H1 (cell line): ENCODE data around the gene MRPL20. TPM values are rescaled to one million over a fixed set of nuclear protein-coding genes. Genes with fewer than 3 reads are reported as not detected.

Source experiments
- CTCF ChIA-PET: fragments of 300-600 bp; sonication (Branson Sonifier 250); formaldehyde crosslinking; loops from one replicate; lab custom pipeline; 2021; ENCODE audit not compliant: partially characterized antibody; lab: Charles Lee
- POLR2A ChIA-PET: fragments of 300-600 bp; sonication (Branson Sonifier 250); formaldehyde crosslinking; loops from one replicate; lab custom pipeline; 2021; ENCODE audit warnings: inconsistent platforms; ENCODE audit not compliant: partially characterized antibody; lab: Charles Lee
- DNase-seq, 2 experiments: peaks; one replicate each; pipeline versions ENCODE4 v3.0.0 to v3.0.0-alpha.2; 2010 to 2022; ENCODE audit warnings: low spot score in 2 of 2, low read depth in 1 of 2, mixed read lengths in 1 of 2
- FAIRE-seq: peaks from 2 replicates; lab custom pipeline; 2011; peaks lifted over from hg19 to GRCh38; lab: Jason Lieb, UNC
- H2AFZ ChIP-seq: 2 replicates; pipeline ENCODE4 v1.8.1; 2012; ENCODE audit warnings: low read length, inconsistent platforms
- H2AK5ac ChIP-seq: 2 replicates; pipeline ENCODE4 v1.6.1; 2013; ENCODE audit warnings: low read depth, low read length
- H2BK120ac ChIP-seq: replicated peaks from 2 replicates; pipeline ENCODE3; 2013; ENCODE audit warnings: low read depth, low read length, inconsistent platforms
- H2BK12ac ChIP-seq: 2 replicates; pipeline ENCODE4 v1.6.1; 2013; ENCODE audit warnings: low read depth, low read length
- H2BK15ac ChIP-seq: 2 replicates; pipeline ENCODE4 v1.6.1; 2013; ENCODE audit warnings: low read length
- H2BK20ac ChIP-seq: 2 replicates; pipeline ENCODE4 v1.6.1; 2013; ENCODE audit warnings: low read length
- H2BK5ac ChIP-seq: 2 replicates; pipeline ENCODE4 v1.6.1; 2013; ENCODE audit warnings: low read depth, low read length
- H3K14ac ChIP-seq: 2 replicates; pipeline ENCODE4 v1.6.1; 2013; ENCODE audit warnings: inconsistent platforms; ENCODE audit not compliant: insufficient read length
- H3K18ac ChIP-seq: 2 replicates; pipeline ENCODE4 v1.6.1; 2013; ENCODE audit warnings: low read length; ENCODE audit errors: extremely low read depth
- H3K23ac ChIP-seq: 2 replicates; pipeline ENCODE4 v1.6.1; 2013; ENCODE audit warnings: inconsistent platforms; ENCODE audit not compliant: insufficient read length
- H3K23me2 ChIP-seq: 2 replicates; pipeline ENCODE4 v1.6.1; 2013; ENCODE audit warnings: low read depth, low read length
- H3K27ac ChIP-seq: 2 replicates; pipeline ENCODE4 v1.6.1; 2011; ENCODE audit warnings: low read depth, low read length, inconsistent platforms
- H3K27me3 ChIP-seq, 4 experiments: replicated peaks in 1 of 4; 1 replicate in 1 of 4; 2 replicates in 3 of 4; pipeline versions ENCODE4 v1.6.1 to v1.8.1; 2011 to 2013; ENCODE audit warnings: low read length in 3 of 4, mild to moderate bottlenecking in 3 of 4, inconsistent platforms in 2 of 4, mixed read lengths in 2 of 4, moderate library complexity in 1 of 4; ENCODE audit not compliant: control insufficient read depth in 3 of 4, insufficient read depth in 3 of 4; ENCODE audit errors: extremely low read depth in 1 of 4
- H3K36me3 ChIP-seq, 4 experiments: 2 replicates each; pipeline versions ENCODE4 v1.6.1 to v1.8.1; 2011 to 2013; ENCODE audit warnings: mild to moderate bottlenecking in 4 of 4, low read length in 3 of 4, moderate library complexity in 2 of 4, control low read depth in 1 of 4, inconsistent platforms in 1 of 4; ENCODE audit not compliant: insufficient read depth in 4 of 4, control insufficient read depth in 2 of 4
- H3K4ac ChIP-seq: replicated peaks from 2 replicates; pipeline ENCODE3; 2013; ENCODE audit warnings: low read length, low read depth, mixed read lengths, inconsistent platforms; ENCODE audit not compliant: insufficient read length
- H3K4me1 ChIP-seq, 4 experiments: replicated peaks in 1 of 4; 1 replicate in 1 of 4; 2 replicates in 3 of 4; pipeline versions ENCODE4 v1.6.1 to v1.8.1; 2011 to 2013; ENCODE audit warnings: low read length in 3 of 4, inconsistent platforms in 2 of 4, mixed read lengths in 1 of 4; ENCODE audit not compliant: insufficient read depth in 4 of 4, control insufficient read depth in 3 of 4
- H3K4me2 ChIP-seq, 2 experiments: 2 replicates each; pipeline versions ENCODE4 v1.6.1 to v1.8.1; 2011 to 2013; ENCODE audit warnings: low read depth in 2 of 2, low read length in 2 of 2, control low read depth in 1 of 2, inconsistent platforms in 1 of 2, mild to moderate bottlenecking in 1 of 2; ENCODE audit not compliant: insufficient read depth in 1 of 2
- H3K4me3 ChIP-seq, 4 experiments: fragments of 200-600, 300-600 bp in 1 of 4; sonication (generic), shearing (Covaris generic), sonication (Bioruptor Twin) in 1 of 4; 2 replicates each; pipeline versions ENCODE4 v1.5.1 to v1.8.1; 2011 to 2016; ENCODE audit warnings: low read length in 4 of 4, low read depth in 3 of 4, control low read depth in 2 of 4, inconsistent platforms in 2 of 4, mild to moderate bottlenecking in 2 of 4, mixed read lengths in 1 of 4, moderate library complexity in 1 of 4; ENCODE audit not compliant: insufficient read depth in 2 of 4; ENCODE audit errors: extremely low read depth in 1 of 4
- H3K56ac ChIP-seq: replicated peaks from 2 replicates; pipeline ENCODE3; 2013; ENCODE audit warnings: low read depth, mild to moderate bottlenecking, mixed read lengths, low read length, inconsistent platforms; ENCODE audit not compliant: insufficient read length
- H3K79me1 ChIP-seq: 2 replicates; pipeline ENCODE4 v1.6.1; 2013; ENCODE audit warnings: low read depth, low read length, control low read depth
- H3K79me2 ChIP-seq, 2 experiments: 2 replicates each; pipeline versions ENCODE4 v1.6.1 to v1.8.1; 2012 to 2013; ENCODE audit warnings: low read length in 2 of 2, mild to moderate bottlenecking in 2 of 2, inconsistent platforms in 1 of 2; ENCODE audit not compliant: insufficient read depth in 2 of 2, control insufficient read depth in 1 of 2
- H3K9ac ChIP-seq, 4 experiments: replicated peaks in 1 of 4; 1 replicate in 1 of 4; 2 replicates in 3 of 4; pipeline versions ENCODE4 v1.6.1 to v1.8.1; 2011 to 2013; ENCODE audit warnings: low read depth in 3 of 4, low read length in 3 of 4, control low read depth in 2 of 4, mild to moderate bottlenecking in 2 of 4, moderate library complexity in 2 of 4, inconsistent platforms in 1 of 4; ENCODE audit errors: extremely low read depth in 1 of 4
- H3K9me3 ChIP-seq, 2 experiments: 2 replicates each; pipeline versions ENCODE4 v1.6.1 to v1.8.1; 2012 to 2013; ENCODE audit warnings: mild to moderate bottlenecking in 2 of 2, moderate library complexity in 2 of 2, control low read depth in 1 of 2, inconsistent platforms in 1 of 2, low read depth in 1 of 2, low read length in 1 of 2, mixed read lengths in 1 of 2; ENCODE audit not compliant: insufficient read depth in 2 of 2
- H4K20me1 ChIP-seq, 2 experiments: replicated peaks in 1 of 2; 2 replicates each; pipeline versions ENCODE3 to v1.8.1; 2011 to 2013; ENCODE audit warnings: inconsistent platforms in 2 of 2, low read length in 2 of 2, mild to moderate bottlenecking in 1 of 2; ENCODE audit not compliant: insufficient read depth in 2 of 2, control insufficient read depth in 1 of 2
- H4K5ac ChIP-seq: 2 replicates; pipeline ENCODE4 v1.6.1; 2013; ENCODE audit warnings: low read length, low read depth, mixed read lengths, inconsistent platforms; ENCODE audit not compliant: insufficient read length
- H4K8ac ChIP-seq: 2 replicates; pipeline ENCODE4 v1.8.0; 2013; ENCODE audit warnings: mild to moderate bottlenecking, moderate library complexity, low read length, inconsistent platforms; ENCODE audit not compliant: insufficient read depth; ENCODE audit errors: extremely low read depth
- H4K91ac ChIP-seq: replicated peaks from 2 replicates; pipeline ENCODE3; 2013; ENCODE audit warnings: low read length, mixed read lengths, inconsistent platforms; ENCODE audit not compliant: insufficient read length
- BCL11A ChIP-seq, 2 experiments: IDR thresholded peaks; one replicate each; pipeline ENCODE4 v1.6.1; 2011; ENCODE audit warnings: low read depth in 2 of 2, low read length in 2 of 2, mild to moderate bottlenecking in 2 of 2
- POLR2AphosphoS5 ChIP-seq: IDR thresholded peaks from 2 replicates; pipeline ENCODE4 v1.6.1; 2011; ENCODE audit warnings: low read depth, low read length
- RFX5 ChIP-seq: IDR thresholded peaks from 2 replicates; pipeline ENCODE4 v1.6.1; 2011; ENCODE audit warnings: low read depth, low read length, improper control_type of control experiment, borderline replicate concordance
- SP1 ChIP-seq: IDR thresholded peaks from 2 replicates; pipeline ENCODE4 v1.6.1; 2011; ENCODE audit warnings: low read depth, low read length
- SUZ12 ChIP-seq: fragments of 200-600 bp; sonication (generic); IDR thresholded peaks from 2 replicates; pipeline ENCODE4 v1.6.1; 2012; ENCODE audit warnings: mild to moderate bottlenecking, inconsistent platforms, low read length, moderate library complexity, mixed read lengths
- TAF7 ChIP-seq: optimal IDR thresholded peaks from 2 replicates; pipeline ENCODE3; 2011; ENCODE audit warnings: low read depth, mild to moderate bottlenecking, inconsistent platforms, low read length, moderate library complexity, borderline replicate concordance
- WGBS, 2 experiments: shearing (Covaris generic) in 1 of 2; methylation state at CpG; one replicate each; pipeline versions ENCODE4 v1.1.6 to v1.1.7; 2013 to 2015; ENCODE audit warnings: low lambda C conversion rate in 2 of 2, mixed read lengths in 2 of 2, inconsistent platforms in 1 of 2, low coverage in 1 of 2, missing lambda C conversion rate in 1 of 2; ENCODE audit not compliant: insufficient replicate concordance in 2 of 2, insufficient coverage in 1 of 2, insufficient read length in 1 of 2; ENCODE audit errors: extremely low coverage in 1 of 2, missing lambda C conversion rate in 1 of 2; 5-methylcytosine and 5-hydroxymethylcytosine counted together
- polyA plus RNA-seq, 7 experiments: library from polyadenylated mRNA; depleted of rRNA in 3 of 7; stranded (reverse) in 5 of 7; unstranded in 2 of 7; fragments of >200 nt in 5 of 7; fragments of 200-250 nt in 2 of 7; gene quantifications; 1 replicate in 5 of 7; 2 replicates in 1 of 7; 4 replicates in 1 of 7; pipeline versions ENCODE4 v1.2.1 to v1.2.3, GENCODE V29; 2011 to 2013; ENCODE audit warnings: missing spikeins in 2 of 7, mixed read lengths in 2 of 7
- total RNA-seq: library from RNA; stranded (reverse); fragmentation: NEBNext Ultra II Directional; extraction: Animal tissue kit (Norgen Biotek cat#: 25700); gene quantifications from 2 replicates; pipeline ENCODE4 v1.2.1, GENCODE V29; 2021
- TF ChIP-seq, protein P1 (sequence below): IDR thresholded peaks from 2 replicates; pipeline ENCODE4 v1.6.1; 2012; ENCODE audit warnings: inconsistent platforms
- TF ChIP-seq, protein P2 (sequence below): IDR thresholded peaks from 2 replicates; pipeline ENCODE4 v1.6.1; 2012; ENCODE audit warnings: inconsistent platforms

The MRPL20 gene
- total and polyA plus RNA-seq, 2 of the 8 experiments (the other 6 are each of a cell fraction or from before 2014, with no cell fraction given): 126 to 151 TPM

DNA sequence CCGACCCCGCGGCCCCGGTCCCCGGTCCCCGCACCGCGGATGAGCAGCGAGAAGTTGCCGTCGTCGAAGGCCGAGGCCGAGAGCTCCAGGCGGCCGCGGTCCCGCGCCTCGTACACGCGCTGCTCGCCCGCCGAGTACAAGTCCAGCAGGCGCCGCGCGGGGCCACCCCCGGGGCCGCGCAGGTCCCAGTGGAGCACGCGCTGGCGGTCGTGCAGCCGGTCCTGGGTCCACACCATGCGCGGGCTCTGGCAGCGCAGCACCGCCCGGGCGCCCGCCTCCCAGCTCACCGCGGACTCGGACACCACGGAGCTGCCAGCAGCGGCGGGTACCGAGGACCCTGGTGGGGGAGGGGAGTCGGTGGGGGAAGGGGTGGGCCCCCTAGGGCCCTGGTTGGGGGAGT, 51.7 kb downstream of the MRPL20 start:
- H3K79me1 ChIP-seq: no peaks in the 10 kb centered on the region
- H4K91ac ChIP-seq: no peak overlapping the region
- WGBS, 2 experiments: 9% methylated on average over 9 of the region's 52 CpGs; no CpG with 5 or more reads in 1 of the 2 experiments
- H4K20me1 ChIP-seq: peaks cover 0 to 6% of the 10 kb centered on the region in 2 experiments
- no peak overlapping the region for H2AK5ac ChIP-seq
- ChIA-PET POLR2A (interaction anchor here (0.8 to 5.1 kb wide), 3 partner anchors 17 to 47 kb away, joined by 3 to 80 read pairs (median 4); partner anchors contain the start of gene AURKAIP1), CTCF (interaction anchor here (1.0 kb wide), 2 partner anchors 10 to 14 kb away, joined by 3 read pairs; no protein-coding TSS in a partner anchor)
- peaks cover 16% of the 10 kb centered on the region; the same call in 1 of the 2 replicates for H3K23me2 ChIP-seq
- no peak overlapping the region for H2BK5ac ChIP-seq
- no peaks in the 10 kb centered on the region for H3K9me3 ChIP-seq
- H3K56ac ChIP-seq: no peak overlapping the region
- H3K27ac ChIP-seq: no peak overlapping the region
- H3K4me2 ChIP-seq: peak overlapping the region; percentile 69 to 95
- H4K5ac ChIP-seq: no peak overlapping the region
- peaks cover 2 to 48% (median 38%) of the 10 kb centered on the region in 4 experiments for H3K4me1 ChIP-seq
- H2BK12ac ChIP-seq: no peak overlapping the region
- H3K4ac ChIP-seq: no peak overlapping the region
- H4K8ac ChIP-seq: no peak overlapping the region; the same call in 1 of the 2 replicates
- H3K4me3 ChIP-seq: peak overlapping the region in 3 of 4 experiments; percentile 23 to 61 (median 26); a peak in 5 of 8 replicates
- H2AFZ ChIP-seq: no peak overlapping the region
- H3K23ac ChIP-seq: no peak overlapping the region
- no peak overlapping the region for H3K14ac ChIP-seq
- H3K18ac ChIP-seq: peak overlapping the region; percentile 60
- no peaks in the 10 kb centered on the region for H3K79me2 ChIP-seq
- FAIRE-seq (no peak), DNase-seq (peak in 1 of 2 experiments; percentile 74)
- no peak overlapping the region for H3K9ac ChIP-seq
- peaks cover 9 to 17% (median 14%) of the 10 kb centered on the region in 4 experiments for H3K27me3 ChIP-seq
- no peak overlapping the region for H2BK15ac ChIP-seq
- H3K36me3 ChIP-seq: no peaks in the 10 kb centered on the region
- H2BK20ac ChIP-seq: no peak overlapping the region
- no peak overlapping the region for H2BK120ac ChIP-seq
- no peak for TF ChIP-seq TAF7
- no peak for TF ChIP-seq BCL11A (IDR thresholded peaks at IDR 0.05; ENCODE audit: low read depth in 2 of 2, low read length in 2 of 2)
- TF ChIP-seq SUZ12: peak; percentile 20; the same call in 1 of the 2 replicates
- no peak for TF ChIP-seq RFX5
- no peak for TF ChIP-seq SP1
- TF ChIP-seq POLR2AphosphoS5: no peak
- TF ChIP-seq, protein P1, sequence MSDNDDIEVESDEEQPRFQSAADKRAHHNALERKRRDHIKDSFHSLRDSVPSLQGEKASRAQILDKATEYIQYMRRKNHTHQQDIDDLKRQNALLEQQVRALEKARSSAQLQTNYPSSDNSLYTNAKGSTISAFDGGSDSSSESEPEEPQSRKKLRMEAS: peak; percentile 66
- TF ChIP-seq, protein P2, sequence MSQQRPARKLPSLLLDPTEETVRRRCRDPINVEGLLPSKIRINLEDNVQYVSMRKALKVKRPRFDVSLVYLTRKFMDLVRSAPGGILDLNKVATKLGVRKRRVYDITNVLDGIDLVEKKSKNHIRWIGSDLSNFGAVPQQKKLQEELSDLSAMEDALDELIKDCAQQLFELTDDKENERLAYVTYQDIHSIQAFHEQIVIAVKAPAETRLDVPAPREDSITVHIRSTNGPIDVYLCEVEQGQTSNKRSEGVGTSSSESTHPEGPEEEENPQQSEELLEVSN: peak; percentile 68
